GM21381 (cell line): ENCODE measurements around the gene VASP.

Experiments used
- ATAC-seq: cut with Tn5 transposase; IDR thresholded peaks from one replicate; pipeline ENCODE4 v1.9.1; 2021; ENCODE audit warnings: mild to moderate bottlenecking, moderate library complexity; ENCODE audit not compliant: unreplicated experiment

The VASP gene

DNA sequence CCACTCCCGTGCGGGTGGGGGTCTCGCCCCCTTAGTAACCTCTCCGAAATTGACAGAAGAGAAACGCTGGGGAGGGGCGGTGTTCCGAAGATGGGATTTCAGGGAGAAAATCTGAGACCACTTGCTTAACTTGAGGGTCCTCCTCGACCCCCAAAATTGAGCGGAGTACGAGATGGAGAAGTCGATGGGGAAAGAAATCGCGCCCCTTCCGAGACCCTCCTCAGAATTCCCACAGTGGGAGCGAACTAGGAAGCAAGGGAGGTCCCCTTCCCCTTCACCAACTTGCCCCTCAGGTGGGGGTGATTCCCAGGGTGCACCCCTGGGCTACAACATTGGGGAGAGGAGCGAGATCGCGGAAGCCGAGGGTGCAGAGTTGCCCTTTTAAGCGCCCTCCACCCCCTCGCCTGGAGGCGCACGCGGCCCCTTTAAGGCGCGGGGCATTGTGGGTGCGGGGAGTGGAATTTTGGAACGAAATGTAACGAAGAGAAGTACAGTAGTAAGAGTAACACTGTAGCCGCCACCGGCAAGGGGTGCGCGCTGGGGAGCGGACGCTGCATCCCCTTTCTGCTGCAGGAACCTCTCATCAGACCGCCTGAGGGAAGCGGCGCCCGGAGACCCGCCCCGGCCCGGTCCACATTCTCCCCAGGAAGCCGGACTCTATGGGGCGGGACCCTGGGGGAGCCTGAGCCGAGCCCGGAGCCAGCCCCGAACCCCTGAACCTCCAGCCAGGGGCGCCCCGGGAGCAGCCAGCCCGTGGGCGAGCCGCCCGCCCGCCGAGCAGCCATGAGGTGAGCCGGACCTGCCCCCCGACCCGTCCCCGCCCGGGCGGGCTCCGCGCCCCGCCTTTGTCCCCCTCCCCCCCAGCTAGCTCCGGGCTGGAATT, at the start of gene VASP:
Gene VASP (plus strand): TSS at position 491 of the 883 bp plus-strand sequence. CDS start 293 bp downstream, at position 784.
- ATAC-seq: peak; percentile 41

DNA sequence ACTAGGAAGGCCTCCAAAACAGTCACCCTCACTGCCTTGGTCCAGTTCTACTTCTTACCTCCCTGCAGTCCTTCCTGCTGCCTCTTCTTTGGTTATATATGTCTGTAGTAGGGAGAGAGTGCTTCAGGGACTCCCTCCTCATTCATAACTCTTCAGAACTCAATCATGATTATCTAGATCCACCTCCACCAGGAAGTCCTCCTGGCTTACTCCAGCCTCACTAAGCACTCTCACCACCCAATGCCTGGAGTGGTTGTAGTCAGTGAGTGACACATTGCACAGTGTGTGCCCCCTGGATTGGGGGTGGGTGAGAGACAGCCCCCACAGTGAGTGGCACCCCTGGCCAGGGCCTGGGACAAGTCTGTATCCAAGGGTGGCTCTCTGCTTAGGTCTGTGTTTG, 49.5 kb upstream of the VASP start:
- ATAC-seq: no peak

- ATAC-seq: no peak
These were observed 46.4 kb upstream of the VASP start for GRCh38 chr19:45460807-45461347.

GRCh38 chr19:45462174-45462573, 45.1 kb upstream of the VASP start:
- no peak for ATAC-seq

- no peak for ATAC-seq
These were observed 44.0 kb upstream of the VASP start for GRCh38 chr19:45463241-45463640.

DNA sequence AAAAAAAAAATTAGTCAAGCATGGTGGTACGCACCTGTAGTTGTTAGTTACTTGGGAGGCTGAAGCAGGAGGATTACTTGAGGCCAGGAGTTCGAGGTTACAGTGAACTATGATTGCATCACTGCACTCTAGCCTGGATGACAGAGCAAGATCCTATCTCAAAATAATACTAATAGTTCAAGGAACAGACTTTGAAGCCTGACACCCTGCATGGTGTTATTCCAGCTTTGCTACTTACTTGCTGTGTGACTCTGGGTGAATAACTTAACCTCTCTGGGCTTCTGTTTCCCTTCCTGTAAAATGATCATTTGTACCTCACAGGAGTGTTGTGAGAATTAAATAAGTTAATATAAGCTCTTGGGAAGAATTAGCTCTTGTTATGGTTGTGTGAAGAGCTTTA, 43.0 kb upstream of the VASP start:
- no peak for ATAC-seq

DNA sequence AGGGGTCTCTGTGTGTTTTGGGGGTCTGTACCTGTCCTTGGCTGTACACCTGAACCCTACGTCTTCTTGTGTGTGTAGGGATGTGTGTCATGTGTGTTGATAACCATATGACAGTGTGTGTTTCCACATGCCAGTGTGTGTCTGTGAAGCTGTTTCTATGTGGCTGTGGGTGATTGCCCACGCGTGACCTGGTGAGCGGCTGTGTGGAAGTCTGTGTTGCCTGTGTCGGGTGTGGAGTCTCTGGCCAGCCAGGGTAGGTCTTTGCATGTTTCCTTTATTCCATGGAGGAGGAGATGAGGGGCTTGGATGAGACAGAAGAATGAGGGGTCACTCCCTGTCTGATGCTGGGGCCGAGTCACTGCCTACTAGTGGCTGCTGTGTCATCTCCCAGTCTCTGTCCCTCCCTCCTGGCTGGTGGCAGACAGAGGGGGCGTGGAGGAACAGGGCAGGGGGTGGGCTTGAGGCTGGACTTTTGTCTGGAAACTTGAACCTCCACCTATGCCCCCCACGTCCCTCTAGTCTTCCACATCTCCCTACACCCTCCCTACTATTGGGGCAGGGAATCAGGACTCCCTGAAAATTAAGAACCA, 42.3 kb upstream of the VASP start:
- no peak for ATAC-seq

GRCh38 chr19:45467115-45467455, 40.2 kb upstream of the VASP start:
- ATAC-seq: no peak

DNA sequence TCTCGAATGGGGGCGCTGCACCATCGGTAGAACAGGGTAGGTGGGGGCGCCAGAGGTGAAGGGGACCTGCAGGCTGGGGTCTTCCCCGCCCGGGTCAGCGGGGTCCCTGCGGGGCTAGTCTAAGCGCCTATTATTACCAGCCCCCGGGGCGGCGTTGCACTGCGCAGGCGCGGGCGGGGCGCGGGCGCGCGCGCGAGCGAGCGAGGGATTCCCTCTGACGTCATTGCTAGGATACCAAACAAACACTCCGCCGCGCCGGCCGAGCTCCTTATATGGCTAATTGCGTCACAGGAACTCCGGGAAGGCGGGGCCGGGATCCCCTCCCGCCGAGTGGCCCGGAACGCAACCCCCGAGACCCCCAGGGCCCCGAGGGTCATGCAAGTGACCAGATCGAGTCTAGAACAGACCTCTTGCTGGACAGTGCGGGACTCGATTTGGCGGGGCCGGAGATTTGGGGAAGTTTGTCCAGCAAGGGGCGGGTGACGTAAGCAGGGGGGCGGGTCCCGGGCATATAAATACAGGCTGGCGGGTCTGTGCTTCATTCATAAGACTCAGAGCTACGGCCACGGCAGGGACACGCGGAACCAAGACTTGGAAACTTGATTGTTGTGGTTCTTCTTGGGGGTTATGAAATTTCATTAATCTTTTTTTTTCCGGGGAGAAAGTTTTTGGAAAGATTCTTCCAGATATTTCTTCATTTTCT, 39.7 kb upstream of the VASP start, which contains the start of gene FOSB:
Gene FOSB (plus strand): TSS at position 541 of the 703 bp plus-strand sequence. CDS start 591 bp downstream, outside the sequence.
- ATAC-seq: peak; percentile 43

- ATAC-seq: no peak
These were observed 39.1 kb upstream of the VASP start for GRCh38 chr19:45468159-45468651.

GRCh38 chr19:45468803-45469131, 38.5 kb upstream of the VASP start:
- peak; percentile 26 for ATAC-seq

DNA sequence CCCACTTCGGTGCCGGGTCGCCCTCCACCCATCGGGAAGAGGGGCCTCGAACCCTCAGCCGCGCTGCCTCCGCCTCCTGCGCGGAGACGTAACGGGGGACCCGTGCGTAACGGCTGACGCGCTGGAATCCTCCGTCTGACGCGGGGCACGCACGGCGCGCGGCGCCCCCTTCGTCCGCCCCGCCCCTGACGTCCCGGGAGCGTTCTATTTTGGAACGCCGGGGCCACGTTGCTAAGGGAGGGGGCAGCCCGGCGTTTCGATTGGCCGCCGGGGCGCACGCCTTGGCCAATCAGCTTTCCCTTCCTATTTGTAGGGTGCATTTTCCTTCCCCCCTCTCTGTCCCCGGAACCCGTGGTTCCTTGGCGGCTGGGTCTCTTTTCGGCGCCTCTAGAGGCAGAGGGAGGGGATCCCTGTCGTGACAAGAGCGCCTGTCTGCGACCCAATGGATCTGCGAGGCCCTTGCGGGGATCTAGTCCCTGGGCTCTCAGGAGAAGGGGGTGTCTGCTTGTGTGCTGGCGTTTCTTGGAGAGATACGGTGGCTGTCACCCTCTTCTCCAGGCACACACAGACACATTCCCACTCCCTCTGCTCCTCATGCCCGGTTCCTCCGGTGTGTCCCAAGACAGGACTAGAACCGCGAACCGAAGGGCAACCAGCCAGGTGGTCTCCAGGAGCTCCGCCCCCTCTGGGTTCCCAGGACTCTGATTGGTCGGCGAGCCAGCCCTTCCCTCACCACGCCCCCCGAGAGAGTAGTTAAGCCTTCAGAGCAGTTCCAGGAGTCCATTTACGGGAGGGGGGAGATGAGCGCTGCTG, 37.9 kb upstream of the VASP start:
- ATAC-seq: peak; percentile 56

- no peak for ATAC-seq
These were observed 37.1 kb upstream of the VASP start for GRCh38 chr19:45469945-45470761.

GRCh38 chr19:45470762-45471081, 36.6 kb upstream of the VASP start:
- ATAC-seq: no peak

- ATAC-seq: no peak
These were observed 36.0 kb upstream of the VASP start for GRCh38 chr19:45471111-45471930.

- ATAC-seq: no peak
These were observed 35.2 kb upstream of the VASP start for GRCh38 chr19:45471931-45472562.

- ATAC-seq: no peak
These were observed 34.5 kb upstream of the VASP start for GRCh38 chr19:45472563-45473366.

DNA sequence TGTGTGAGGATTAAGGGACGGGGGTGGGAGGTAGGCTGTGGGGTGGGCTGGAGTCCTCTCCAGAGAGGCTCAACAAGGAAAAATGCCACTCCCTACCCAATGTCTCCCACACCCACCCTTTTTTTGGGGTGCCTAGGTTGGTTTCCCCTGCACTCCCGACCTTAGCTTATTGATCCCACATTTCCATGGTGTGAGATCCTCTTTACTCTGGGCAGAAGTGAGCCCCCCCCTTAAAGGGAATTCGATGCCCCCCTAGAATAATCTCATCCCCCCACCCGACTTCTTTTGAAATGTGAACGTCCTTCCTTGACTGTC, 34.0 kb upstream of the VASP start:
- ATAC-seq: no peak
